Activated naive CD4-positive, alpha-beta T cell treated with anti-CD3 and anti-CD28 coated beads, Interleukin-2, amount 10 ng/mL, durations not matched to agents 7 days and 5 days (primary cell): Measurements from ENCODE around the gene HGF.
"Not testable (repeated sequence)": the region's sequence is repeated elsewhere in the genome, so short reads cannot be mapped to it uniquely, and the experiment has no call there.

Experiments used
- CTCF ChIA-PET: fragments of 350-600 bp; sonication (Branson Sonifier 250); formaldehyde crosslinking; loops from one replicate; lab custom pipeline; 2021; ENCODE audit warnings: antibody characterized with exemption; lab: Charles Lee
- DNase-seq: peaks from one replicate; pipeline ENCODE4 v3.0.0-alpha.2; 2020
- H3K27ac Mint-ChIP-seq: one replicate; pipeline ENCODE4 v1.8.0; 2021; ENCODE audit warnings: mild to moderate bottlenecking, moderate library complexity, mixed read lengths
- H3K27me3 Mint-ChIP-seq: one replicate; pipeline ENCODE4 v1.8.0; 2021; ENCODE audit warnings: mild to moderate bottlenecking, mixed read lengths
- H3K36me3 Mint-ChIP-seq: one replicate; pipeline ENCODE4 v1.8.0; 2021; ENCODE audit warnings: mixed read lengths
- H3K4me1 Mint-ChIP-seq: one replicate; pipeline ENCODE4 v1.8.0; 2021; ENCODE audit warnings: mixed read lengths
- H3K4me3 Mint-ChIP-seq: one replicate; pipeline ENCODE4 v1.8.0; 2021; ENCODE audit warnings: mild to moderate bottlenecking, moderate library complexity, mixed read lengths
- H3K9me3 Mint-ChIP-seq: one replicate; pipeline ENCODE4 v1.8.0; 2021; ENCODE audit warnings: mixed read lengths

Gene HGF

GRCh38 chr7:81754918-81755696 is 14.7 kb downstream of the HGF start:
- DNase-seq: no peak
- H3K4me1 Mint-ChIP-seq: no peaks in the 10 kb centered on the region
- H3K4me3 Mint-ChIP-seq: no peak overlapping the region
- CTCF ChIA-PET: no interaction called here
- no peak overlapping the region for H3K27ac Mint-ChIP-seq
- no peaks in the 10 kb centered on the region for H3K36me3 Mint-ChIP-seq
- no peaks in the 10 kb centered on the region for H3K9me3 Mint-ChIP-seq
- no peaks in the 10 kb centered on the region for H3K27me3 Mint-ChIP-seq

- Mint-ChIP-seq H3K9me3 (no peaks in the 10 kb centered on the region), H3K27me3 (no peaks in the 10 kb centered on the region), H3K4me1 (no peaks in the 10 kb centered on the region), H3K4me3 (no peak overlapping the region), H3K36me3 (no peaks in the 10 kb centered on the region), H3K27ac (no peak overlapping the region)
- CTCF ChIA-PET: no interaction called here
- DNase-seq: no peak
These were observed 16.5 kb downstream of the HGF start for GRCh38 chr7:81753392-81753791.

GRCh38 chr7:81752318-81752714 is 17.5 kb downstream of the HGF start:
- DNase-seq: no peak
- CTCF ChIA-PET: no interaction called here
- no peak overlapping the region for H3K4me3 Mint-ChIP-seq

GRCh38 chr7:81751619-81752317 is 18.1 kb downstream of the HGF start:
- Mint-ChIP-seq H3K9me3 (no peaks in the 10 kb centered on the region), H3K36me3 (no peaks in the 10 kb centered on the region), H3K4me1 (no peaks in the 10 kb centered on the region), H3K4me3 (no peak overlapping the region), H3K27me3 (no peaks in the 10 kb centered on the region), H3K27ac (no peak overlapping the region)
- CTCF ChIA-PET: no interaction called here
- no peak for DNase-seq

More at GRCh38 chr7:81752318-81752714, 17.5 kb downstream of the HGF start:
- no peaks in the 10 kb centered on the region for H3K4me1 Mint-ChIP-seq
- no peak overlapping the region for H3K27ac Mint-ChIP-seq
- H3K36me3 Mint-ChIP-seq: no peaks in the 10 kb centered on the region
- H3K9me3 Mint-ChIP-seq: no peaks in the 10 kb centered on the region
- no peaks in the 10 kb centered on the region for H3K27me3 Mint-ChIP-seq

- no peak overlapping the region for H3K27ac Mint-ChIP-seq
- CTCF ChIA-PET: no interaction called here
These were observed 24.2 kb downstream of the HGF start for GRCh38 chr7:81745637-81746036.

GRCh38 chr7:81744389-81744788 is 25.5 kb downstream of the HGF start:
- Mint-ChIP-seq H3K9me3 (no peaks in the 10 kb centered on the region), H3K4me3 (no peak overlapping the region), H3K36me3 (no peaks in the 10 kb centered on the region), H3K4me1 (no peaks in the 10 kb centered on the region), H3K27ac (no peak overlapping the region), H3K27me3 (no peaks in the 10 kb centered on the region)
- no peak for DNase-seq
- CTCF ChIA-PET: interaction anchor here (0.7 kb wide), 1 partner anchor 173 kb away, joined by 3 read pairs; no protein-coding TSS in a partner anchor

More at GRCh38 chr7:81745637-81746036, 24.2 kb downstream of the HGF start:
- H3K4me1 Mint-ChIP-seq: no peaks in the 10 kb centered on the region
- no peaks in the 10 kb centered on the region for H3K27me3 Mint-ChIP-seq
- H3K9me3 Mint-ChIP-seq: no peaks in the 10 kb centered on the region
- no peak overlapping the region for H3K4me3 Mint-ChIP-seq
- DNase-seq: no peak
- H3K36me3 Mint-ChIP-seq: no peaks in the 10 kb centered on the region

GRCh38 chr7:81743665-81744064 is 26.2 kb downstream of the HGF start:
- Mint-ChIP-seq H3K4me1 (no peaks in the 10 kb centered on the region), H3K4me3 (no peak overlapping the region), H3K36me3 (no peaks in the 10 kb centered on the region), H3K27me3 (no peaks in the 10 kb centered on the region), H3K9me3 (no peaks in the 10 kb centered on the region), H3K27ac (no peak overlapping the region)
- no peak for DNase-seq
- CTCF ChIA-PET: no interaction called here

- no peak for DNase-seq
- no peaks in the 10 kb centered on the region for H3K27me3 Mint-ChIP-seq
- H3K36me3 Mint-ChIP-seq: no peaks in the 10 kb centered on the region
- H3K9me3 Mint-ChIP-seq: no peaks in the 10 kb centered on the region
- CTCF ChIA-PET: no interaction called here
- H3K4me3 Mint-ChIP-seq: no peak overlapping the region
- no peak overlapping the region for H3K27ac Mint-ChIP-seq
- no peaks in the 10 kb centered on the region for H3K4me1 Mint-ChIP-seq
These were observed 26.6 kb downstream of the HGF start for GRCh38 chr7:81743201-81743600.

GRCh38 chr7:81740403-81740802 is 29.4 kb downstream of the HGF start:
- Mint-ChIP-seq H3K4me3 (no peak overlapping the region), H3K36me3 (no peaks in the 10 kb centered on the region), H3K27me3 (no peaks in the 10 kb centered on the region), H3K27ac (no peak overlapping the region), H3K9me3 (peaks cover 2% of the 10 kb centered on the region), H3K4me1 (no peaks in the 10 kb centered on the region)
- DNase-seq: no peak
- CTCF ChIA-PET: no interaction called here

- Mint-ChIP-seq H3K4me3 (no peak overlapping the region), H3K27me3 (no peaks in the 10 kb centered on the region), H3K27ac (no peak overlapping the region)
These were observed 33.8 kb downstream of the HGF start for GRCh38 chr7:81736091-81736490.

GRCh38 chr7:81725812-81726127 is 44.1 kb downstream of the HGF start:
- no peak overlapping the region for H3K4me3 Mint-ChIP-seq
- DNase-seq: no peak
- H3K9me3 Mint-ChIP-seq: no peaks in the 10 kb centered on the region
- no peak overlapping the region for H3K27ac Mint-ChIP-seq
- CTCF ChIA-PET: no interaction called here
- no peaks in the 10 kb centered on the region for H3K27me3 Mint-ChIP-seq
- H3K4me1 Mint-ChIP-seq: no peaks in the 10 kb centered on the region
- H3K36me3 Mint-ChIP-seq: no peaks in the 10 kb centered on the region

More at GRCh38 chr7:81736091-81736490, 33.8 kb downstream of the HGF start:
- H3K4me1 Mint-ChIP-seq: no peaks in the 10 kb centered on the region
- H3K36me3 Mint-ChIP-seq: no peaks in the 10 kb centered on the region
- DNase-seq: no peak
- peaks cover 4% of the 10 kb centered on the region for H3K9me3 Mint-ChIP-seq
- CTCF ChIA-PET: no interaction called here

- CTCF ChIA-PET: no interaction called here
- Mint-ChIP-seq H3K9me3 (no peaks in the 10 kb centered on the region), H3K27me3 (no peaks in the 10 kb centered on the region), H3K4me1 (no peaks in the 10 kb centered on the region), H3K4me3 (no peak overlapping the region), H3K36me3 (no peaks in the 10 kb centered on the region), H3K27ac (no peak overlapping the region)
- no peak for DNase-seq
These were observed 44.6 kb downstream of the HGF start for GRCh38 chr7:81725003-81725811.

GRCh38 chr7:81722250-81722649 is 47.6 kb downstream of the HGF start:
- H3K27me3 Mint-ChIP-seq, CTCF ChIA-PET, H3K4me3 Mint-ChIP-seq, H3K27ac Mint-ChIP-seq, H3K36me3 Mint-ChIP-seq, H3K4me1 Mint-ChIP-seq, H3K9me3 Mint-ChIP-seq, DNase-seq: not testable (repeated sequence)

GRCh38 chr7:81721437-81721836 is 48.4 kb downstream of the HGF start:
- Mint-ChIP-seq H3K36me3 (no peaks in the 10 kb centered on the region), H3K27ac (no peak overlapping the region), H3K4me3 (no peak overlapping the region), H3K9me3 (no peaks in the 10 kb centered on the region), H3K27me3 (no peaks in the 10 kb centered on the region), H3K4me1 (no peaks in the 10 kb centered on the region)
- CTCF ChIA-PET: no interaction called here
- DNase-seq: no peak
